Spleen (tissue), 11 donors: Measurements from ENCODE around the gene C2orf76. TPM values are rescaled to one million over a fixed set of nuclear protein-coding genes. Genes with fewer than 3 reads are reported as not detected.
"Not testable (repeated sequence)": the region's sequence is repeated elsewhere in the genome, so short reads cannot be mapped to it uniquely, and the experiment has no call there.

Source experiments
- DNase-seq: peaks from one replicate; pipeline ENCODE4 v3.0.0-alpha.2; 2020
- H3K27ac ChIP-seq, 8 donors: fragments of 200-600 bp; sonication (generic) in 7 of 8; 1 replicate in 4 of 8; 2 replicates in 4 of 8; pipeline versions ENCODE4 v1.5.0 to v1.8.0; 2016 to 2021; ENCODE audit warnings: inconsistent platforms in 4 of 8, mild to moderate bottlenecking in 4 of 8, moderate library complexity in 1 of 8
- H3K27me3 ChIP-seq, 7 donors: fragments of 200-600 bp; sonication (generic) in 6 of 7; replicated peaks in 1 of 7; 1 replicate in 4 of 7; 2 replicates in 3 of 7; pipeline versions ENCODE4 v1.5.0 to v1.8.0; 2016 to 2021; ENCODE audit warnings: inconsistent platforms in 3 of 7, mild to moderate bottlenecking in 1 of 7
- H3K36me3 ChIP-seq, 6 donors: fragments of 200-600 bp; sonication (generic) in 5 of 6; 1 replicate in 4 of 6; 2 replicates in 2 of 6; pipeline versions ENCODE4 v1.5.0 to v1.8.0; 2016 to 2021; ENCODE audit warnings: inconsistent platforms in 2 of 6
- H3K4me1 ChIP-seq, 6 donors: fragments of 200-600 bp; sonication (generic) in 5 of 6; 1 replicate in 3 of 6; 2 replicates in 3 of 6; pipeline versions ENCODE4 v1.5.0 to v1.8.0; 2016 to 2021; ENCODE audit warnings: inconsistent platforms in 3 of 6
- H3K4me3 ChIP-seq, 8 donors: fragments of 200-600 bp; sonication (generic) in 7 of 8; 1 replicate in 4 of 8; 2 replicates in 4 of 8; pipeline versions ENCODE4 v1.5.0 to v1.8.0; 2016 to 2021; ENCODE audit warnings: inconsistent platforms in 4 of 8, mild to moderate bottlenecking in 4 of 8, moderate library complexity in 2 of 8
- H3K9me3 ChIP-seq, 8 donors: fragments of 200-600 bp; sonication (generic) in 7 of 8; 1 replicate in 4 of 8; 2 replicates in 4 of 8; pipeline versions ENCODE4 v1.5.0 to v1.8.0; 2016 to 2021; ENCODE audit warnings: inconsistent platforms in 4 of 8
- CTCF ChIP-seq, 11 experiments: fragments of 200-600 bp in 7 of 11; fragments of 450-650 bp in 4 of 11; sonication (generic) in 4 of 11; IDR thresholded peaks in 8 of 11; conservative IDR thresholded peaks in 3 of 11; 1 replicate in 7 of 11; 2 replicates in 4 of 11; pipeline versions ENCODE4 v1.4.0 to v1.8.0; 2016 to 2021; ENCODE audit warnings: antibody characterized with exemption in 11 of 11, inconsistent platforms in 4 of 11, mild to moderate bottlenecking in 1 of 11
- POLR2A ChIP-seq, 3 donors: fragments of 450-650 bp; IDR thresholded peaks; one replicate each; pipeline ENCODE4 v1.5.1; 2017; ENCODE audit warnings: antibody characterized with exemption in 3 of 3, mild to moderate bottlenecking in 1 of 3
- POLR2AphosphoS5 ChIP-seq, 3 donors: sonication (generic); formaldehyde crosslinking; IDR thresholded peaks; one replicate each; pipeline ENCODE4 v1.5.1; 2017; ENCODE audit warnings: antibody characterized with exemption in 3 of 3
- WGBS, 5 donors: extraction: QIAGEN DNeasy Blood & Tissue Kit in 3 of 5; methylation state at CpG; one replicate each; pipeline versions ENCODE4 v1.1.5 to v1.1.7; 2013 to 2018; 5-methylcytosine and 5-hydroxymethylcytosine counted together
- intact Hi-C: fragments of 100-400 bp; cut with DNase I; formaldehyde crosslinking; loops from one replicate; pipeline ENCODE4 v1.15.0; 2023; ENCODE audit warnings: low total_unique reads
- polyA plus RNA-seq, 3 donors: library from polyadenylated mRNA; stranded (reverse); fragments of 200-250 nt; gene quantifications; one replicate each; pipeline ENCODE4 v1.2.1, GENCODE V29; 2013
- total RNA-seq, 7 donors: library from RNA; depleted of rRNA in 3 of 7; stranded (reverse); fragments of >200 nt in 3 of 7; fragmentation: NEBNext Ultra II Directional in 4 of 7; extraction: Animal tissue kit (Norgen Biotek cat#: 25700) in 4 of 7; gene quantifications; one replicate each; pipeline versions ENCODE4 v1.1.0 to v1.2.1, GENCODE V29; 2016 to 2021
- donor health status: healthy with polysubstance abuse.
- donor health status: DM: no; HTN: no; CAD: no; lungs with moderate emphysema.
- donor health status: DM: no; HTN: no; CAD: no.
- donor health status: Bipolar disorder and iron deficiency.
- donor health status: healthy.
- donor health status: DM: no; HTN: no; CAD: no.
- donor health status: DM: yes; HTN: yes; CAD: no.

Gene C2orf76
- total and polyA plus RNA-seq, 10 donors: 4.8 to 21.7 (median 8.2) TPM

- Histone ChIP-seq H3K4me3 (no peak overlapping the region), H3K4me1 (peaks cover 0 to 4% (median 0%) of the 10 kb centered on the region in 6 donors), H3K36me3 (no peaks in the 10 kb centered on the region), H3K27me3 (no peaks in the 10 kb centered on the region), H3K27ac (no peak overlapping the region), H3K9me3 (peaks cover 0 to 4% (median 0%) of the 10 kb centered on the region in 8 donors)
- no peak for DNase-seq
- TF ChIP-seq POLR2AphosphoS5 (IDR thresholded peaks at IDR 0.05) (no peak), POLR2A (IDR thresholded peaks at IDR 0.05) (no peak)
- WGBS, 5 donors: 83 to 92% (median 87%) methylated on average over 4 of the region's 4 CpGs
- intact Hi-C loops: loop anchor here (5.0 kb wide), 1 partner anchor 253 kb away; no protein-coding TSS in a partner anchor
These were observed 42.9 kb upstream of the C2orf76 start for GRCh38 chr2:119409506-119409905.

- peak overlapping the region in 1 of 8 donors; percentile 2 for H3K27ac ChIP-seq
- intact Hi-C loops: loop anchor here (5.0 kb wide), 1 partner anchor 254 kb away; no protein-coding TSS in a partner anchor
- no peak for DNase-seq
- whole genome bisulfite sequencing, 5 donors: 63 to 71% (median 69%) methylated on average over 5 of the region's 5 CpGs
- peaks cover 0 to 4% (median 0%) of the 10 kb centered on the region in 6 donors for H3K4me1 ChIP-seq
- TF ChIP-seq POLR2A (IDR thresholded peaks at IDR 0.05): no peak
- H3K4me3 ChIP-seq: no peak overlapping the region
- no peaks in the 10 kb centered on the region for H3K27me3 ChIP-seq
- H3K36me3 ChIP-seq: no peaks in the 10 kb centered on the region
- no peaks in the 10 kb centered on the region for H3K9me3 ChIP-seq
These were observed 41.6 kb upstream of the C2orf76 start for GRCh38 chr2:119408221-119408619.

- peak overlapping the region in 1 of 8 donors; percentile 2 for H3K27ac ChIP-seq
- H3K4me3 ChIP-seq: no peak overlapping the region
- no peaks in the 10 kb centered on the region for H3K36me3 ChIP-seq
- H3K4me1 ChIP-seq: peaks cover 0 to 4% (median 0%) of the 10 kb centered on the region in 6 donors
- no peaks in the 10 kb centered on the region for H3K9me3 ChIP-seq
- WGBS, 5 donors: 72 to 81% (median 79%) methylated on average over 7 of the region's 7 CpGs
- H3K27me3 ChIP-seq: no peaks in the 10 kb centered on the region
- intact Hi-C loops: loop anchor here (2.0 to 5.0 kb wide), 2 partner anchors 69 to 255 kb away; no protein-coding TSS in a partner anchor
- no peak for TF ChIP-seq POLR2AphosphoS5 (IDR thresholded peaks at IDR 0.05)
- TF ChIP-seq CTCF (IDR thresholded peaks at IDR 0.05 in 8 of 11, conservative IDR thresholded peaks at IDR 0.05 in 3 of 11): peak; percentile 42 to 86 (median 67)
- no peak for TF ChIP-seq POLR2A (IDR thresholded peaks at IDR 0.05)
- no peak for DNase-seq
These were observed 41.0 kb upstream of the C2orf76 start for GRCh38 chr2:119407430-119408220.

- peaks cover 0 to 4% (median 0%) of the 10 kb centered on the region in 6 donors for H3K4me1 ChIP-seq
- 75 to 98% (median 82%) methylated on average over 2 of the region's 2 CpGs for WGBS, 5 donors
- no peak overlapping the region for H3K27ac ChIP-seq
- TF ChIP-seq CTCF (IDR thresholded peaks at IDR 0.05 in 8 of 11, conservative IDR thresholded peaks at IDR 0.05 in 3 of 11): no peak
- no peak for TF ChIP-seq POLR2A (IDR thresholded peaks at IDR 0.05)
- no peak for TF ChIP-seq POLR2AphosphoS5 (IDR thresholded peaks at IDR 0.05)
- DNase-seq: no peak
- H3K36me3 ChIP-seq: no peaks in the 10 kb centered on the region
- no peaks in the 10 kb centered on the region for H3K27me3 ChIP-seq
- H3K9me3 ChIP-seq: no peaks in the 10 kb centered on the region
- H3K4me3 ChIP-seq: no peak overlapping the region
- intact Hi-C loops: loop anchor here (5.0 kb wide), 1 partner anchor 257 kb away; no protein-coding TSS in a partner anchor
These were observed 38.5 kb upstream of the C2orf76 start for GRCh38 chr2:119405151-119405550.

DNA sequence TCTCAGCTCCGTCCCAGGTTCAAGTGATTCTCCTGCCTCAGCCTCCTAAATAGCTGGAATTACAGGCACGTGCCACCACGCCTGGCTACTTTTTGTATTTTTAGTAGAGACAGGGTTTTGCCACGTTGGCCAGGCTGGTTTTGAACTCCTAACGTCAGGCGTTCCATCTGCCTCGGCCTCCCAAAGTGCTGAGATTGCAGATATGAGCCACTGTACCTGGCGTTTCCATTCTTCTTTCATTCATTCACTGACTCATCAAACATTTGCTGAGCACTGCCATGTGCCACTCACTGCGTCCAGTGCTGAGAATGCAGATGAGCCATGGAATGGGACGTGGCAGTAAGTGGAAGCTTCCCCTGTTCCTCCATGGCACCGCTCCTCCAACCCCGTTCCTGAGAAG, 37.0 kb upstream of the C2orf76 start:
- H3K4me1 ChIP-seq, H3K4me3 ChIP-seq, H3K27me3 ChIP-seq, H3K9me3 ChIP-seq, intact Hi-C loops, H3K36me3 ChIP-seq, H3K27ac ChIP-seq, DNase-seq: not testable (repeated sequence)
- WGBS, 5 donors: 82 to 89% (median 85%) methylated on average over 12 of the region's 12 CpGs
